Kasumi-1 (cell line): ENCODE data around the gene PDAP1.
"Not testable (repeated sequence)": the region's sequence is repeated elsewhere in the genome, so short reads cannot be mapped to it uniquely, and the experiment has no call there.

Experiments used
- DNase-seq, 2 experiments: peaks; one replicate each; lab custom pipeline; 2025; lab: John Stamatoyannopoulos, UW

PDAP1 gene, protein sequence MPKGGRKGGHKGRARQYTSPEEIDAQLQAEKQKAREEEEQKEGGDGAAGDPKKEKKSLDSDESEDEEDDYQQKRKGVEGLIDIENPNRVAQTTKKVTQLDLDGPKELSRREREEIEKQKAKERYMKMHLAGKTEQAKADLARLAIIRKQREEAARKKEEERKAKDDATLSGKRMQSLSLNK

DNA sequence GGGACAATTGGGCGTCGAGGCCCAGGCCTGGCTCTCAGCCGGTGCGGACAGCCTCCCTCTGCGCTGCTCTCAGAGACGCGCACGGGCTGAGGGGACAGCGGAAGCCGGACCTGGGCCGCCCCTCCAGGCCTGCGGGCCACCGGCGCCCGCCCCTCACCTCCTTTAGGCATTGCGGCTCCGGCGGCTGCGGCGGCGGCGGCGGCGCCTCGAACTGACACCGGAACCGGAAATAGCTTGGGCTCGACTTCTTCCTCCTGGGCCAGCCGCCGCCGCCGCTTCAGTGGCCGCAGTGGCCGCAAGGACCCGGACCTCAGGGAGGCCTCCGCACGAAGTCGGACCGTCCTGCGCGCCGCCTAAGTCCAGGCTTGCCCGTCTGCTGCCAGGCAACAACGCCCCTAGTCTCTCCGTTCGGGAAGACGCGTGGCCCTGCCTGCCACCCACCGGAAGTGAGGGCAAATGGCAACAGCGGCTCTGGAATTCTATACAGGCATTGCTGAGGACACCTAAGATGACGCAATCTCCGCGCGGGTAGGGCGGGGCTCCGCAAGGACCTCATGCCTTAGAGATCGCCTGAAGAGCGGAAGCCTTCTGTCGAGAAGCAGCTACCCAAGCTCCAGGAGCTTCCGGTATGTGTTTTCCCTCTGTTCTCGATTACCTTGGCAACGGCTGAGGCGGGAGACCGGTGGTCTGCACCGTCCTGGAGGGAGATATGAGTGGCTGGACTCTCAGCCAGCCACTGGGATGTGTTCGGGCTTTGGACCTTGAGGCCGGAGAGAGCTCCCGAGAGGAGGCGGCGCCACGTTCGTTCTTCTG is at the start of gene PDAP1, which contains the start of gene BUD31:
TSS of gene PDAP1 (minus strand) at position 219 of the 813 bp plus-strand sequence. CDS start at position 170, 49 bp downstream.
TSS of gene BUD31 (plus strand) at position 591 of the 813 bp plus-strand sequence. CDS start 2,124 bp downstream, outside the sequence.
- DNase-seq, result peak; percentile 95

DNA sequence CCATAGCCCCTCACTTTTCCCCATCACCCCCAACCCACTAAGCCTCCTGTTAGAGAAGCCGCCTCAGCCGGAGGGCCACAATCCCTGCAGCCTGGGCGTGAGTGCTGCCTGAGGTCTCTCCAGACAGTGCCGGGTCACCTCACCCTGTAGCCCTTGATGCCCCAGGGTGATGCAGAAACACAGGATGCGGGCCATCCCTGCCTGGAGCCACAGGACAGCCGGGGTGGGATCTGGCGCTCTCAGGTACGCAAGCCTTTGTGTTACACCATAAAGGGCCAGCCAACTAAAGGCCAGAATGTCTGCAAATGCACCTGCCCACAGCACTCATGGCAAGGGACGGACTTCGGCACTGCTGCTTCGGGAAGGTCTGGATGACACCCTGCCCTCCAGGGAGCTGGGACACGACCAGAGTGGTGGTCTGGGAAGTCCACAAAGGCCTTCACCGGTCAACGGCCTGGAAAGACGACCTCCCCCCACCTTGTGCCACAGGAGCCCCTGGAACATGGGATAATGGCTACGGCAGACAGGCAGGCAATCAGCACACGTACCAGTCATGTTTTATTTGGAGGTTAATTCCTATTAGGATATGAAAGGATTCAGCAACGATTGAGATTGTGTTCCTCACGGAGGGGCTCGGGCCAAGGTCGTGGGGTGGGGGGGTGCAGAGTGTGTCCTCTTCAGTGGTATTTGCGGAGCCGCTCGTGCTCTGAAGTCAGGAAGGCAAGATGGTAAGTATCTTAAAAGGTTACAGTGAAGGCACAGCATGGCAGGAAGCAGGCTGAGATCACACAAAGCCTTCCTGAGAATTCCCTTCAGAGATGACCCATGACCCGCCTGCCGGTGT is 49.5 kb upstream of the PDAP1 start:
- no peak for DNase-seq

DNA sequence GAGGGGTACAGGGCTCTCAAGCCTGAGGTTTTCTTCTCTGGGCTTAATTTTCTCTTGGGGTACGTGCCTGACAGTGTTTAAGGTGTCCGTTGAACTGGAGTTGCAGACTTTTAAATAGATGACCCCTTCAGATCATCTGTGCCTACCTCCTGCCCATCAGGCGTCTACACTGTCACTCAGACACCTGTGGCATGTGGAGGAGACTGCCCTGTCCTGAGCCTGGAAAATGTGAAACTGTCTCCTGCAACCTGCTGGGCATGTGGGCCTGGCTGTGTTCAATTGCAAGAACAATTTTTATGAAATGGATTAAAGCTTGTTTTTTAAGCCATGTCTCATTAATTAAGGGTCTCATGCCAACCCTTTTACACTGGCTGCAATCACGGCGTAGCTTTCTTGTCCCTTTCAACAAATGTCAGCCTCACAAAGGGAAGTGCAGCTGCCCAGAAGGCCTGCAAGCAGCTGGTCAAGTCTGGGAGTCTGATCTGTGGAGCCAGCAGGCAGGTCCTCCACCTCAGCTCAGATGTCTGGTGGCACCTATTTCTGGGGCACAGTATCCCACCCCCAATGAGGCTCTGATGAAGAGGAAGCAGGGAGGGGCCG is 48.8 kb upstream of the PDAP1 start:
- DNase-seq, result no peak

DNA sequence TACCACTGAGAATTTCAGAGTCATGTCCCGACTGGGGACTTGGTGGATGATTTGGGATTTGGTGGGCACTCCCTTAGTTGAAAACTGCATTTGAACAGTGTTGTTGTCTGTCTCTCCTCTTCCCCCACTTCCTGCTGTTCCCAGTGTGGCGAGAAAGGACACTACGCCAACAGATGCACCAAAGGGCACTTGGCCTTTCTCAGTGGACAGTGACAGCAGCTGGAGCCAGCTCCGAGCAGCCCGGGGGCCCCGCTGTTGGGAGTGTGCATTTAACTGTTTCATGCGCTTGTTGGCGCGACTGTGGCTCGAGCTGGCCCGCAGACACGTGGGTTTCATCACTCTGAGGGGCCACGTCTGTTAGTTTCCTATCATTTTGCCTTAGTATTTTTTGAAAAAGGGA is 47.9 kb upstream of the PDAP1 start:
- DNase-seq, result no peak

DNA sequence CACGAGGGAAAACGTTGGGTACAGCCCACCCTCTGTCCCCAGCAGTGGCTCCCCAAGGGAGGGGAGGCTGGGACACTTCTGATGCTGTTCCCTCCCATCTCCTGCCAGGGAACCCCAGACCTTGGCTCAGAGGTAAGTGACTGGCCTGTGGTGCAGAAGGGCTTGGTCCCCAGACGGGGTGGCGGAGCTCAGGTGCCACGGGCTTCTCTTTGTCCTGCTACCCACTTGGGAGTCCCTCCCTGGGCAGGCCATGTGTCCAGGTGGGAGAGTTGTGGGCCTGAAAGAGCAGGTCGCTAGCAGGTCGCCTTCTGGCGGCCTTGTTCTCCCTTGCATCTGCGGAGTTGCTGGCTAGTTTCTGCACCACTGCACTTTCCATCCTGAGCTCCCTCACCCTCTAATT is 47.5 kb upstream of the PDAP1 start:
- no peak for DNase-seq

DNA sequence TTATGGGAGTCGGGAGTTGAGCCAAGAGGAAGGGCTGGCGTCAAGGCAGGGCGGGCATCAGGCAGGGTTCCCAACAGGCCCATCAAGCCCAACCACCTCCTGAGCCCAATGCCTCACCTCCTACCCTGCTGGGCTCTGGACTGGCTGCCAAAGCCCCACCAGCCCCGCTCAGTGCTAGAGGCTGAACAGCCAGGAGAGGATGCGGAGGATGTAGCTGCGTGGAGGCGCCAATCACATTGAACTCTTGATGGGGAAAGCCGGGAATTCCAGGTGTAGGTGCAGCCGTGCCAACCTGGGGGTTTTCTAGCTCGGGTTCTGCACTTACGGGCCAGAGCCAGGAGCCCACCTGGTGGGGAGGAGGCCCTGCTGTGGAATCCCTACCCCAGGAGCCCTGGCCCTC is 44.7 kb upstream of the PDAP1 start:
- DNase-seq, result no peak

DNA sequence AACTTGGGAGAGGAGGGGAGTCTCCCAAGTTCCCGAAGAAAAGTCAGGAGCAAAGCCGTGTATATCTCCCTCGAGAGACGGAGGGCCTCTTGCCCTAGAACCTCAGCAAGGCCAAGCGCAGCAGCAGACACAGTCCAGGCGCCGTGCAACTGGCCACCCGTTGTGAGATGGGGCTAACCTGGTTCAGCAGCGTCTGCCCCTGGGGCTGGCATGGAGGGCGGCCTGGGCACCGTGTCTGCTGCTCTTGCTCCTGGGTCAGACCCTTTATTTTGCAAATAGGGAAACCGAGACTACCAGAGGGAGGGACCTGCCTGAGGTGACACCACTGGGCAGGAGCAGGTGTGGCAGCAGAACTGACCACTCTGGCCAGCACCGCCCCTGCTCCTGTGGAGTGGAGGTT is 44.1 kb upstream of the PDAP1 start:
- no peak for DNase-seq

DNA sequence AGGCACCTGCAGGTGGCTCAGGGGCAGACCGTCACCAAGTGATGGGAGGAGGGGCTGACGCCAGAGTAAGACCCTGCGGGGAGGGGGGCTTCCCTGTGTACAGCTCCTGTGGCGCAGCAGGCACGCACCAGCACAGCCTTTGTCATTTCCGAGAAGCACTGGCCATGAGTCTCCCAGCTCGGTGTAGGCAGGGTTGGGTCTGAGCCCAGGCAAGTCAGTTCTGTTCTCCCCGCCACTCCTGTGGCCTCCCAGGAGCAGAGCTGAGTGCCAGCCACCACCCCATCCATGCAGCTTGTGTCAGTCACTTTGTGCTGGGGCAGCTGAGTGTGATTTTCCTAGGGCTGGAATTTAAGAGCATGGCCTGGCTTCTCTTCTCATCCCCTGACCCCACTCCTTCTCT is 43.5 kb upstream of the PDAP1 start:
- no peak for DNase-seq

DNA sequence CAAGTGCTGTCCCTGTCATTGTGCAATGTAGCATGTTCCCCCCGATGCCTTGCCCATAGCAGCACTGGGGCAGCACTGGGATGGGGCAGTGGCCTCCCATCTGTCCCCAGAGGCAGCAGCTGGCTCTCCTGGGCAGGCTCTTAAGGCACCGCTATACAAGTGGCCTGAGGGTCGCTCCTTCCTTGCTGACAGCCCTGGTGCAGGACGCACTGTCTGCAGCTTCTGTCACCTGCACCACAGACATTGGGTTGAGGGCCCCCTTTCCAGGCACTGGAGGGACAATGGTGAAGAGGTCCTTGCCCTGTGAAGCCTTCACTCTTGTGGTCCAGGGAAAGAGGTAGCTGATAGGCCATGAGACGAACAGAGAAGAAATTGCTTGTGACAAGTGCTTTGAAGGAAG is 40.9 kb upstream of the PDAP1 start:
- DNase-seq, result no peak

DNA sequence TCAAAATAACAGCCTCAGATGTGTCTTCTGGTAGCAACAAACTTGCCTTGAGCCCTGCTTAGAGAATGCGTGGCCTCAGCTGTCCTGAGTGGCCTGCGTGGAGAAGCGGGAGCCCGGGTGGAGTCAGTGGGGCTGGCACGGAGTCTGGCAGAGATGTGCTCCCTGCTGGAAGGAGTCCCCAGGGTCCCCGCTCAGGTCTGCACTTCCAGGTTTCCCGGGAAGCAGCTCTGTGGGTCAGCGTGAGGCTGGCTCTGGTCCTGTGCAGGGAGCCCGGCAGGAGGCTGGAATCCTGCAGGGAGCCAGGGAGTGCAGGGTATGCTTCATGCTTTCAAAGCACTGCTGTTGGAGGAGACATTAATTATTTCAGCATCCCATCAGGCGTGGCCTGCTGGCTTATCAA is 40.5 kb upstream of the PDAP1 start:
- no peak for DNase-seq

DNA sequence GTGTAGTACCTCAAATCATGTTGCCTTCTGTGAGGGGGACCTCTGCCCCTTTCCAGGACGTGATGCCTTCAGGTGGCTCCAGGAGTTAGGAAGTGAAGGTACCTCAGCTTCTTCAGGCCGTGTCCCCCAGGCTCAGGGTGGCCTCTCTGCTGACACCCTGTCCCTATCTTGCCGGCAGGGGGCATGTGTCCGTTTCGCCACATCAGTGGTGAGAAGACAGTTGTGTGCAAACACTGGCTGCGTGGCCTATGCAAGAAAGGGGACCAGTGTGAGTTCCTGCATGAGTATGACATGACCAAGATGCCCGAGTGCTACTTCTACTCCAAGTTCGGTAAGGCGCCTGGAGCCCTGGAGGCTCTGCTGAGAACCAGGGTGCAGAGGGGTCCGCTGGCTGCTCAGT is 39.5 kb upstream of the PDAP1 start:
- DNase-seq, result peak; percentile 14 to 55

DNA sequence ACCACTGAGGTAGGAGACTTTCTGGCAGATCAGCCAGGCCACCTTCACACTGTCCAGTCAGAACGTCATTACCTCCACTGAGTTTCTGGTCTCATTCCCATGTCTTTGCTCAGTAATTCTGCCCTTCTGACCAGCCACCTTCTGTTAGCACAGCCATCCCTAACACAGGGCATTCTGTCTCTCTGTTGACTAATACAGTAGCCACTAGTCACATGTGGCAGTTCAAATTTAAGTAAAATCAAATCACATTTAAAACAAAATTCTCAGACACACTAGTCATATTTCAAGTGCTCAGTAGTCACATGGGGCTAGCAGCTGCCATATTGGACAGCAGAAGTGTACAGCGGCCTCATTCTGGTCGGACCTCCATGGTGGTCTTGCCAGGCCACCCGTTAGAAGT is 37.7 kb upstream of the PDAP1 start:
- no peak for DNase-seq

DNA sequence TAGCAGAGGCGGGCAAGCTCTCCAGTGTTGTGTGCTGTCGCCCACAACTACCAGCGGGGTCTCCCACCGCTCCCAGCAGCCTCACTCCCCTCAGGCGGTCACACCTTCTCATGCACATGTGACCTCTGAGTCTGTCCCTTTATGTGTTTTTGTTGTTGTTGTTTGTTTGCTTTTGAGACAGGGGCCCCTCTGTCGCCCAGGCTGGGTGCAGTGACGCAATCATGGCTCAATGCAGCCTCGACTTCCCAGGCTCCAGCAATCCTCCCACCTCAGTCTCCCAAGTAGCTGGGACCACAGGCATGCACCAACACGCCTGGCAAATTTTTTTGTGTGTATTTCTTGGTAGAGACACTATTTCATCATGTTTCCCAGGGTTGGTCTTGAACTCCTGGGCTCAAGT is 31.8 kb upstream of the PDAP1 start:
- no peak for DNase-seq

DNA sequence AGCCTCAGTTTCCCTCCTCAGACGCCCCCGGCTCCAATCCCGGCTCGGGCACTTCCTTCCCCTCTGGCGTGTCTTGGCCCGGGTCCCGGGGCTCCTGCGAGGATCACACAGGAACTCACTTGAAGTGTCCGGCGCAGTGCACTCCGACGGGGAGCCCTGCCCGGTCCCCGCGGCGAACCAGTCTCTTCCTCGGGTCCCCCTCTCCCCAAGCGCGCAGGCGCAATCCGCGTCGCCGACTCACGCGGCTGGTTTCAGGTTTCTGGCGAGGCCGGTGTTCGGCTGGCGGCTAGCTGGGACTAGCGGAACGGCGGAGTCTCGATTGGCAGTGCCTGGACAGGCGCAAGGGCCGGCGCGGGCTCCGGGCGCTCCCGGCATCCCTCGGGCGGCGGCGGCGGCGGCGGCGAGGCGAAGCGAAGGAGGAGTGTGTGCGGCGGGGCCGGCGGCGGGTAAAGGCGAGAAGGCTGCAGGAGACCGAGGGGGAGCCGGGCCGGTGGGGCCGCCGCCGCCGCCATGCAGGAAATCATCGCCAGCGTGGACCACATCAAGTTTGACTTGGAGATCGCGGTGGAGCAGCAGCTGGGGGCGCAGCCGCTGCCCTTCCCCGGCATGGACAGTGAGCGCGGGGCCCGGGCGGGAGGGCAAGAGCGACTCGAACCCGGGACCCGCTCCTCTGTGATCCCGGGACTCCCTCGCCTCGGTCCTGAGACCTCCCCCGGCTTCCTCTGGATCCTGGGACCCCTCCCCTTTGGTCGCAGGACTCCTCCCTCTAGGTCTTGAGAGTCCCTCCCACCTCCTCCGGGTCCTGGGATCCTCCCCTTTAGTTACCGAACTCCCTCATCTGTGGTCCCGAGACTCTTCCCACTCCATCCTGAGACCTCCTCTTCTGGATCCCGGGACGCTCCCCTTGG is 30.4 kb upstream of the PDAP1 start, which contains the start of the genes CPSF4 and PTCD1:
TSS of gene CPSF4 (plus strand) at position 371 of the 908 bp plus-strand sequence. CDS start at position 511, 140 bp downstream.
TSS of gene PTCD1 (minus strand) at position 226 of the 908 bp plus-strand sequence. CDS start 3,556 bp downstream, outside the sequence.
- peak; percentile 92 to 93 for DNase-seq

DNA sequence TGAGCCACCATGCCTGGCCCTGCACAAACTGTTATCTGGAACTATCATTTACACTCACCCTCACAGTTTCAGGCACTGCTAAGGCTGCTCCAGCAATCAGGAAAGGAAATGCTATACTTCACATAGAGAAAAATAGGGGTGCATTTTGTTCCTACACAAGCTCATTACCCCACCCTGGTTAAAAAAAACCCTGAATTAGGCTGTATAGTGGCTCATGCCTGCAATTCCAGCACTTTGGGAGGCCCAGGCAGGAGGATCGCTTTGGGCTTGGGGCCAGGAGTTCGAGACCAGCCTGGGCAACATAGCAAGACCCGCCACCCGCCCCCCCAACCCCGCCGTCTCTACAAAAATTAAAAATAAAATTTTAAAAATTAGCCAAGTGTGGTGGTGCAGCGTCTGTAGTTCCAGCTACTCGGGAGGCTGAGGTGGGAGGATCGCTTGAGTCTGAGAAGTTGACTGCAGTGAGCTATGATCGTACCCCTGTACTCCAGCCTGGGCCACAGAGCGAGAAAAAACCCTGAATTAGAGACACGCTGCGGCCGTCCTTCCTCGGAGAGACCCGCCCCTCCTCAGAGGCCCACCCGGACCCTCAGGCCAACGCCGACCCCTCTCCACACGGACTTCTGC is 29.7 kb upstream of the PDAP1 start:
- no peak for DNase-seq

DNA sequence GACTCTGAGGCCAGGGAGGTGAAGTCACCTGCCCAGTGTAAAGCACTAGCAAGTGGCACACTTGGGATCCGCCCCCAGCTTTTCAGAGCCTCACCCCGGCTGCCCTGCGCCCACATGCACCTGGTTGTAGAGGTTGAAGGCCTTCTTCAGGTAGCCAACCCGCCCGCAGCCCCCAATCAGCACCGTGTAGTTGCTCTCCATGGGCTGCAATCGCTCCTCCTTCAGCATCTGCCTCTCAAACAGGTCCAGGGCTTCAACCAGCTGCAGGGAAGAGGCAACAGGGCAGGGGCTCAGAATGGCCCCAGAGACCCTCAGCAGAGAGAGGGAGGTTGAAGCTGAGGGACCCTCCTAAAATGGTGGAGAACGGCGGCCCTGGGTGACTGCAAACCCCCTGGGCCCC is 24.8 kb upstream of the PDAP1 start:
- DNase-seq, result no peak

DNA sequence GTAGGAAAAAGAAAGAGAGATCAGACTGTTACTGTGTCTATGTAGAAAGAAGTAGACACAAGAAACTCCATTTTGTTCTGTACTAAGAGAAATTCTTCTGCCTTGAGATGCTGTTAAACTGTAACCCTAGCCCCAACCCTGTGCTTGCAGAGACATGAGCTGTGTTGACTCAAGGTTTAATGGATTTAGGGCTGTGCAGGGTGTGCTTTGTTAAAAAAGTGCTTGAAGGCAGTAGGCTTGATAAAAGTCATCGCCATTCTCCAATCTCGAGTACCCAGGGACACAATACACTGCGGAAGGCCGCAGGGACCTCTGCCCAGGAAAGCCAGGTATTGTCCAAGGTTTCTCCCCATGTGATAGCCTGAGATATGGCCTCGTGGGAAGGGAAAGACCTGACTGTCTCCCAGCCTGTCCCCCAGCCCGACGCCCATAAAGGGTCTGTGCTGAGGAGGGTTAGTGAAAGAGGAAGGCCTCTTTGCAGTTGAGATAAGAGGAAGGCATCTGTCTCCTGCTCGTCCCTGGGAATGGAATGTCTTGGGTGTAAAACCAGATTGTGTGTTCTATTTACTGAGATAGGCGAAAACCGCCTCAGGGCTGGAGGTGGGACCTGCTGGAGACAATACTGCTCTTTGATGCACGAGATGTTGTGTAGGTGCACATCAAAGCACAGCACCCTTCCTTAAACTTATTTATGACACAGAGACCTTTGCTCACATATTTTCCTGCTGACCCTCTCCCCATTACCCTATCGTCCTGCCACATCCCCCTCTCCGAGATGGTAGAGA is 23.6 kb upstream of the PDAP1 start:
- DNase-seq, result not testable (repeated sequence)

DNA sequence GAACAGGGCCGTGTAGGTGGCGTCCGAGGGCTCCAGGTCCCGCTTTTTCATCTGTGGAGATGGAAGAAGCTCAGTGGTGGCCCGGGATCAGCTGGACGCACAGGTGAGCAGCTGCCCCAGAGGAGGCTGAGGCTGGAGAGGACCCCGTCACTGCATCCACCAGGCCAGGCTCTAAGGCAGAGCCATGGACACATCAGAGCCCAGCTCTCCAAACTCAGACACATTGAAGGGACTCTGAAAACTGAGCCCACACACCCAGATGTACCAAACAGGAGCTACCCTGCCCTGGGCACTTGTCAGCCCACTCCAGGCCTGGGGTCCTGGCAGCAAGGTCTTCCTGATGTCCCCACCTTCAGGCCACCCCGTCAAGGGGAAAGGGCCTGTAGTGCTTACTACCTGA is 21.4 kb upstream of the PDAP1 start:
- DNase-seq, result no peak

DNA sequence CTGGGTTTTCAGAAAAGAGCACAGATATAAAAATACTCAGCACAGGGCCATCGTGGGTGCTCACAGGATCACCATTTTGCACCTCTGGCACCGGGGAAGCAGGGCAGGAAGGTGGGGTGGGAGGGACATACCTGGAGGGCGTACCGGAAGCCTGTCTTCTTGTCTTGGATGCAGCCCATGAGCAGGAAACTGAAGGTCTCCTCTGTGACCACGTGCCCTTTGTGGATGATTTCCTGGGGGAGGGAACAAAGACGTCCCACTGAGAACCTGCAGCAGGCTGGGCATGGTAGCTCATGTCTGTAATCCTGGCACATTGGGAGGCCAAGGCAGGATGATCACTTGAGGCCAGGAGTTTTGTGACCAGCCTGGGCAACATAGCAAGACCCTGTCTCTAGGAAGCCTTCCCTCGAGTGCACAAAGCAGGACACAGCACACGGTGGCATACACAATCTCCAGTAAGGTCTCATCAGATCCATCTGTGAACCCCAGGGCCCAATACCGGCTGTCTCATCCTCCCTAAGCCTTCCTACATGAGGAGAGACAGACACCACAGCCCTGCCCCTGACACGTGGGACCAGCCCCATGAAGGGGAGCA is 20.7 kb upstream of the PDAP1 start:
- no peak for DNase-seq
